ENCODE data around the gene TFF3.

The TFF3 gene

DNA sequence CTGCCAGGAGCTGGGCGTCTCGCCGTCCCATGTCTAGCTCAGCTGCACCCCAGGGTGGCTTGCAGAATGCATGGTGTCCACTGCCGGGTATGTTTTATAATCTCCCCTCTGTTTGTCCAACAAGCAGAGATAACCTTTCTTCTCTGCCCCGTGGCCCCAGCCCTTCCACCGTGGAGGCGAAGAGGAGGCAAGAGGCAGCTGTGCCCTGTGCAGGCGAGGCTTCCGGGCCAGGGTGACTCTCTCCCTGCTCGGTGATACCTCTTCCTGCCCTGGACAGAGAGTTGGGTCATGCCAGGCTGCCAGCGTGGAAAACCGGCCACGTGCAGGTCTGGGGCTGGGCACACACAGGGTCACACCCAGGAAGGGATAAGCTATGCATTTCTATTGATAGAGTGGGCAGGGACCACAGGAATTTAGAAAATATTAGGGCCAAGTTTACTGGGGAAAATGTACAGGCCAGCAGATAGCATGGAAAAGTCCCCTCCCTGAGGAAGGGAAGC is 35.8 kb upstream of the TFF3 start, which contains the start of gene TFF2:
Gene TFF2, minus strand, starts transcription at position 68 of the 500 bp plus-strand sequence. Its CDS starts 37 bp downstream, at position 31.
- no peak for DNase-seq
- H3K9ac ChIP-seq (ENCODE audit: low read length): no peak within 1 kb of the TSS
- no peak within 1 kb of the TSS for H3K27ac ChIP-seq (ENCODE audit: low read length)
- no peaks in the 10 kb centered on the region for H3K36me3 ChIP-seq (replicated peaks; ENCODE audit: insufficient read depth, low read length)
- H3K79me2 ChIP-seq (ENCODE audit: low read length): no peaks in the 10 kb centered on the region
- H3K27me3 ChIP-seq (replicated peaks; ENCODE audit: insufficient read depth, low read length): peaks cover 100% of the 10 kb centered on the region
- no peaks in the 10 kb centered on the region for H3F3A ChIP-seq (ENCODE audit: insufficient read depth, low read length)
- H3K4me2 ChIP-seq (ENCODE audit: low read depth, low read length): no peak within 1 kb of the TSS
- TF ChIP-seq EZH2 (optimal IDR thresholded peaks at IDR 0.05; ENCODE audit: low read depth, low read length): no peak
- TF ChIP-seq, protein P1, sequence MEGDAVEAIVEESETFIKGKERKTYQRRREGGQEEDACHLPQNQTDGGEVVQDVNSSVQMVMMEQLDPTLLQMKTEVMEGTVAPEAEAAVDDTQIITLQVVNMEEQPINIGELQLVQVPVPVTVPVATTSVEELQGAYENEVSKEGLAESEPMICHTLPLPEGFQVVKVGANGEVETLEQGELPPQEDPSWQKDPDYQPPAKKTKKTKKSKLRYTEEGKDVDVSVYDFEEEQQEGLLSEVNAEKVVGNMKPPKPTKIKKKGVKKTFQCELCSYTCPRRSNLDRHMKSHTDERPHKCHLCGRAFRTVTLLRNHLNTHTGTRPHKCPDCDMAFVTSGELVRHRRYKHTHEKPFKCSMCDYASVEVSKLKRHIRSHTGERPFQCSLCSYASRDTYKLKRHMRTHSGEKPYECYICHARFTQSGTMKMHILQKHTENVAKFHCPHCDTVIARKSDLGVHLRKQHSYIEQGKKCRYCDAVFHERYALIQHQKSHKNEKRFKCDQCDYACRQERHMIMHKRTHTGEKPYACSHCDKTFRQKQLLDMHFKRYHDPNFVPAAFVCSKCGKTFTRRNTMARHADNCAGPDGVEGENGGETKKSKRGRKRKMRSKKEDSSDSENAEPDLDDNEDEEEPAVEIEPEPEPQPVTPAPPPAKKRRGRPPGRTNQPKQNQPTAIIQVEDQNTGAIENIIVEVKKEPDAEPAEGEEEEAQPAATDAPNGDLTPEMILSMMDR (IDR thresholded peaks at IDR 0.05; ENCODE audit: low read length): no peak
- TF ChIP-seq EZH2phosphoT487 (IDR thresholded peaks at IDR 0.05; ENCODE audit: low read length): no peak
- H3K4me1 ChIP-seq (ENCODE audit: low read length): no peaks in the 10 kb centered on the region
- H3K9me2 ChIP-seq (replicated peaks; ENCODE audit: insufficient read depth, low read length): no peaks in the 10 kb centered on the region
- H4K20me1 ChIP-seq (ENCODE audit: insufficient read depth, low read length): no peaks in the 10 kb centered on the region
- no peak within 1 kb of the TSS for H2AFZ ChIP-seq (ENCODE audit: low read length)
- no peak within 1 kb of the TSS for H3K4me3 ChIP-seq (ENCODE audit: low read length)
- H3K9me3 ChIP-seq (replicated peaks; ENCODE audit: insufficient read depth, low read length): no peaks in the 10 kb centered on the region

DNA sequence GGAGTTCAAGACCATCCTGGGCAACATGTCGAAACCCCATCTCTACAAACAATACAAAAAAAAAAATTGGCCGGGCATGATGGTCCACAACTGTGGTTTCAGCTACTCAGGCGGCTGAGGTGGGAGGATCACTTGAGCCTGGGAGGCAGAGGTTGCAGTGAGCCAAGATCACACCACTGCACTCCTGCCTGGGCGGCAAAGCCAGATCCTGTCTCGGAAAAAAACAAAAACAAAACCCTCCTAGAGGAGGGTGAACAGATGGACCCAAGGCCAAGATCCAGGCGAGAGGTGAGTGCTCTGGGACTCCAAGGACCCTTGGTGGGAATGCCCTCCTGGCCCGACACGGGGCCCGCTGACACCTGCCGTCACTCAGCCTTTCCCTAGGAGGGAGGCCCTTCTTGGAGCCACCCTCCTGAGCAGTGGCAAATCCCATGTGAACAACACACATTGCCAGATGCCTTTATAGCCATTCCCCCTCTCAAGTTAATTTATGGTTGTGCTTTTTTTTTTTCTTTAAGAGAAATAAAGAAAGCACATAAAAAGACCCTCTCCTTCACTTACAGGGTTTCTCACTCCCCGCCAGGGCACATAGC is 35.2 kb upstream of the TFF3 start:
- H3K27me3 ChIP-seq (replicated peaks; ENCODE audit: insufficient read depth, low read length): peaks cover 100% of the 10 kb centered on the region
- no peak overlapping the region for H3K27ac ChIP-seq (ENCODE audit: low read length)
- H3K79me2 ChIP-seq (ENCODE audit: low read length): no peaks in the 10 kb centered on the region
- H3K9ac ChIP-seq (ENCODE audit: low read length): no peak overlapping the region
- H3K9me3 ChIP-seq (replicated peaks; ENCODE audit: insufficient read depth, low read length): no peaks in the 10 kb centered on the region
- H3K36me3 ChIP-seq (replicated peaks; ENCODE audit: insufficient read depth, low read length): no peaks in the 10 kb centered on the region
- H3K4me1 ChIP-seq (ENCODE audit: low read length): no peaks in the 10 kb centered on the region
- H3F3A ChIP-seq (ENCODE audit: insufficient read depth, low read length): no peaks in the 10 kb centered on the region
- H3K4me2 ChIP-seq (ENCODE audit: low read depth, low read length): no peak overlapping the region
- DNase-seq: no peak
- TF ChIP-seq, protein P1 (IDR thresholded peaks at IDR 0.05; ENCODE audit: low read length): no peak
- no peak for TF ChIP-seq EZH2 (optimal IDR thresholded peaks at IDR 0.05; ENCODE audit: low read depth, low read length)
- no peak for TF ChIP-seq EZH2phosphoT487 (IDR thresholded peaks at IDR 0.05; ENCODE audit: low read length)
- H4K20me1 ChIP-seq (ENCODE audit: insufficient read depth, low read length): no peaks in the 10 kb centered on the region
- H3K4me3 ChIP-seq (ENCODE audit: low read length): no peak overlapping the region
- no peak overlapping the region for H2AFZ ChIP-seq (ENCODE audit: low read length)
- H3K9me2 ChIP-seq (replicated peaks; ENCODE audit: insufficient read depth, low read length): no peaks in the 10 kb centered on the region

DNA sequence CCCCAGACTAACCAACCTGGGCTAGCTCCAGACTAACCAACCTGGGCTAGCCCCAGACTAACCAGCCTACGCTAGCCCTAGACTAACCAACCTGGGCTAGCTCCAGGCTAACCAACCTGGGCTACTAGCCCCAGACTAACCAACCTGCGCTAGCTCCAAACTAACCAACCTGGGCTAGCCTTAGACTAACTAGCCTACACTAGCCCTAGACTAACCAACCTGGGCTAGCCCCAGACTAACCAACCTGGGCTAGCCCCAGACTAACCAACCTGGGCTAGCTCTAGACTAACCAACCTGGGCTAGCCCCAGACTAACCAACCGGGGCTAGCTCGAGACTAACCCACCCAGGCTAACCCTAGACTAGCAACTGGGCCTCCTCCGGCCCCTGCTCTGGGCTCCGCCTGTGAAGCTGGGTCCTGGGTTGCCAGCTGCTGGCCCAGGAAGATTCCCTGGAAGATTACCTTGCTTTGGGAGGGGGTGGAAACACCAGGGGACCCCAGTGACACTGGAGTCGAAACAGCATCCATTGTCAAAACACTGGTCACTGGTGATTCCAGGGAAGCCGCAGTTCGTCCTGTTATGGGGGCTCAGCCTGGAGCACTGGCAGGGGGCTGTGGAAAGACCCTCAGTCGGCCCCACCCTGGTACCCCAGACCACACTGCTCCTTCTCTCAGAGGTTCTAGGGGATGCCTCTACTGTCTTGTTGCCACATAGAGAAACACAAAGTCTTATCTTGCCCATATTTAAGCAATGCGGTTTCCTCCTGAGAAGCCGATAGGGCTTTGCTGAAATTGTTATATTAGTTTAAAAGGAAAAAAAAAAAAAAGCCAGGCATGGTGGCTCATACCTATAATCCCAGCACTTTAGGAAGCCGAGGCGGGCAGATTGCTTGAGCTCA is 34.5 kb upstream of the TFF3 start:
- Histone ChIP-seq H2AFZ (ENCODE audit: low read length) (no peak overlapping the region), H3K27ac (ENCODE audit: low read length) (no peak overlapping the region), H3K9me3 (replicated peaks; ENCODE audit: insufficient read depth, low read length) (no peaks in the 10 kb centered on the region), H3K36me3 (replicated peaks; ENCODE audit: insufficient read depth, low read length) (no peaks in the 10 kb centered on the region), H3F3A (ENCODE audit: insufficient read depth, low read length) (no peaks in the 10 kb centered on the region), H3K79me2 (ENCODE audit: low read length) (no peaks in the 10 kb centered on the region), H3K9ac (ENCODE audit: low read length) (no peak overlapping the region), H3K27me3 (replicated peaks; ENCODE audit: insufficient read depth, low read length) (peaks cover 100% of the 10 kb centered on the region), H4K20me1 (ENCODE audit: insufficient read depth, low read length) (no peaks in the 10 kb centered on the region), H3K9me2 (replicated peaks; ENCODE audit: insufficient read depth, low read length) (no peaks in the 10 kb centered on the region), H3K4me2 (ENCODE audit: low read depth, low read length) (no peak overlapping the region), H3K4me1 (ENCODE audit: low read length) (no peaks in the 10 kb centered on the region), H3K4me3 (ENCODE audit: low read length) (no peak overlapping the region)
- DNase-seq: no peak
- no peak for TF ChIP-seq EZH2phosphoT487 (IDR thresholded peaks at IDR 0.05; ENCODE audit: low read length)
- TF ChIP-seq EZH2 (optimal IDR thresholded peaks at IDR 0.05; ENCODE audit: low read depth, low read length): peak; percentile 49
- TF ChIP-seq, protein P1 (IDR thresholded peaks at IDR 0.05; ENCODE audit: low read length): no peak

Measured in MM.1S (cell line).